IMR-90 (cell line): ENCODE measurements around the gene PDYN. TPM values are rescaled to one million over a fixed set of nuclear protein-coding genes. Genes with fewer than 3 reads are reported as not detected.

Experiments
- ATAC-seq: fragments of 200-7000 bp; cut with Tn5 transposase; 2 replicates; pipeline ENCODE4 v1.9.1; 2020; ENCODE audit warnings: low read depth, mild to moderate bottlenecking, moderate library complexity
- BruUV-seq: library from RNA; stranded (reverse); fragments of 400-500 nt; replicated peaks from 2 replicates; lab custom pipeline; 2021; lab: Mats Ljungman, UMichigan
- CTCF ChIA-PET: fragments of 300-600 bp; formaldehyde crosslinking; extraction: SDS; loops from one replicate; lab custom pipeline; 2021; ENCODE audit warnings: antibody characterized with exemption; lab: Yijun Ruan, JAX
- POLR2A ChIA-PET: fragments of 300-600 bp; sonication (Branson Sonifier 250); formaldehyde crosslinking; loops from one replicate; lab custom pipeline; 2022; ENCODE audit warnings: antibody characterized with exemption; ENCODE audit not compliant: unreplicated experiment; lab: Charles Lee
- DNase-seq: peaks from one replicate; pipeline ENCODE4 v3.0.0; 2013
- H2AFZ ChIP-seq: replicated peaks from 2 replicates; pipeline ENCODE3; 2013; ENCODE audit warnings: low read length, mild to moderate bottlenecking; ENCODE audit not compliant: poor library complexity
- H2AK5ac ChIP-seq: 2 replicates; pipeline ENCODE4 v1.6.1; 2013; ENCODE audit warnings: low read depth, low read length, inconsistent platforms
- H2AK9ac ChIP-seq: replicated peaks from 2 replicates; pipeline ENCODE3; 2013; ENCODE audit warnings: mild to moderate bottlenecking, low read depth, low read length, moderate library complexity; ENCODE audit not compliant: poor library complexity
- H2BK120ac ChIP-seq: 2 replicates; pipeline ENCODE4 v1.6.1; 2013; ENCODE audit warnings: low read depth, low read length, inconsistent platforms
- H2BK15ac ChIP-seq: 3 replicates; pipeline ENCODE4 v1.6.1; 2013; ENCODE audit warnings: low read depth, low read length, inconsistent platforms
- H2BK20ac ChIP-seq: 2 replicates; pipeline ENCODE4 v1.6.1; 2013; ENCODE audit warnings: low read depth, mild to moderate bottlenecking, inconsistent platforms, low read length, moderate library complexity
- H2BK5ac ChIP-seq: 2 replicates; pipeline ENCODE4 v1.6.1; 2013; ENCODE audit warnings: mild to moderate bottlenecking, low read depth, low read length, inconsistent platforms; ENCODE audit not compliant: poor library complexity, severe bottlenecking
- H3K14ac ChIP-seq: replicated peaks from 2 replicates; pipeline ENCODE4 v1.6.1; 2013; ENCODE audit warnings: low read depth, low read length, inconsistent platforms
- H3K18ac ChIP-seq: 2 replicates; pipeline ENCODE4 v1.6.1; 2013; ENCODE audit warnings: low read depth, low read length, control low read depth
- H3K23ac ChIP-seq: 2 replicates; pipeline ENCODE4 v1.6.1; 2013; ENCODE audit warnings: low read depth, low read length, inconsistent platforms
- H3K27ac ChIP-seq: 2 replicates; pipeline ENCODE4 v1.5.1; 2013; ENCODE audit warnings: mild to moderate bottlenecking, control low read depth, low read length; ENCODE audit not compliant: insufficient read depth
- H3K27me3 ChIP-seq: 2 replicates; pipeline ENCODE4 v1.6.1; 2013; ENCODE audit warnings: low read length; ENCODE audit not compliant: control insufficient read depth, insufficient read depth
- H3K36me3 ChIP-seq: 2 replicates; pipeline ENCODE4 v1.6.1; 2013; ENCODE audit warnings: low read length, mixed read lengths; ENCODE audit not compliant: control insufficient read depth, insufficient read depth
- H3K4ac ChIP-seq: 2 replicates; pipeline ENCODE4 v1.6.1; 2013; ENCODE audit warnings: low read depth, low read length, inconsistent platforms
- H3K4me1 ChIP-seq: 2 replicates; pipeline ENCODE4 v1.6.1; 2013; ENCODE audit warnings: low read length, mixed read lengths; ENCODE audit not compliant: control insufficient read depth, insufficient read depth
- H3K4me2 ChIP-seq: 2 replicates; pipeline ENCODE4 v1.6.1; 2013; ENCODE audit warnings: low read depth, mild to moderate bottlenecking, control low read depth, low read length, moderate library complexity
- H3K4me3 ChIP-seq: 2 replicates; pipeline ENCODE4 v1.5.1; 2013; ENCODE audit warnings: low read depth, mild to moderate bottlenecking, control low read depth, low read length, moderate library complexity; ENCODE audit not compliant: insufficient read depth
- H3K56ac ChIP-seq: 2 replicates; pipeline ENCODE4 v1.6.1; 2013; ENCODE audit warnings: low read length, inconsistent platforms; ENCODE audit not compliant: insufficient read depth; ENCODE audit errors: extremely low read depth
- H3K79me1 ChIP-seq, 2 experiments: 2 replicates each; pipeline ENCODE4 v1.6.1; 2013; ENCODE audit warnings: low read length in 2 of 2, inconsistent platforms in 1 of 2, low read depth in 1 of 2
- H3K9ac ChIP-seq: 2 replicates; pipeline ENCODE4 v1.6.1; 2013; ENCODE audit warnings: low read depth, low read length, control low read depth
- H3K9me1 ChIP-seq: 2 replicates; pipeline ENCODE4 v1.6.1; 2013; ENCODE audit warnings: low read length, inconsistent platforms; ENCODE audit not compliant: insufficient read depth
- H3K9me3 ChIP-seq: 2 replicates; pipeline ENCODE4 v1.6.1; 2013; ENCODE audit warnings: low read length; ENCODE audit not compliant: control insufficient read depth, insufficient read depth
- H4K20me1 ChIP-seq: 2 replicates; pipeline ENCODE4 v1.6.1; 2013; ENCODE audit warnings: low read length, inconsistent platforms; ENCODE audit not compliant: insufficient read depth
- H4K5ac ChIP-seq: 2 replicates; pipeline ENCODE4 v1.6.1; 2013; ENCODE audit warnings: mild to moderate bottlenecking, low read depth, low read length, control low read depth
- H4K8ac ChIP-seq, 2 experiments: 2 replicates each; pipeline ENCODE4 v1.6.1; 2013; ENCODE audit warnings: low read depth in 2 of 2, low read length in 2 of 2, control low read depth in 1 of 2, inconsistent platforms in 1 of 2
- H4K91ac ChIP-seq: 2 replicates; pipeline ENCODE4 v1.6.1; 2013; ENCODE audit warnings: low read depth, low read length, inconsistent platforms; ENCODE audit not compliant: insufficient read depth
- SMC3 ChIP-seq: fragments of 150-350 bp; IDR thresholded peaks from 2 replicates; pipeline ENCODE4 v1.6.1; 2016; ENCODE audit warnings: low read depth, mild to moderate bottlenecking, antibody characterized with exemption, low read length, moderate library complexity
- WGBS, 2 experiments: methylation state at CpG; one replicate each; pipeline versions ENCODE4 v1.1.5 to v1.1.7; 2013; ENCODE audit warnings: missing lambda C conversion rate in 2 of 2; ENCODE audit not compliant: insufficient read length in 1 of 2; ENCODE audit errors: extremely low coverage in 2 of 2; 5-methylcytosine and 5-hydroxymethylcytosine counted together
- dilution Hi-C: fragments of 300-500 bp; cut with HindIII; formaldehyde crosslinking; loops from one replicate; pipeline ENCODE4 v1.14.3; 2018; ENCODE audit warnings: low sequenced_read_pairs; ENCODE audit not compliant: unreplicated experiment
- in situ Hi-C: fragments of 300-500 bp; cut with MboI; formaldehyde crosslinking; loops from 3 replicates; pipeline ENCODE4 v1.14.3; 2019; ENCODE audit warnings: low sequenced_read_pairs, inconsistent platforms, mixed read lengths
- intact Hi-C: fragments of 100-400 bp; cut with micrococcal nuclease; formaldehyde crosslinking; loops from 2 replicates; pipeline ENCODE4 v1.10.0; 2022
- polyA plus RNA-seq, 3 experiments: library from polyadenylated mRNA; depleted of rRNA; stranded (reverse); fragments of >200 nt; gene quantifications; 2 replicates each; pipeline ENCODE4 v1.2.3, GENCODE V29; 2012; ENCODE audit warnings: low replicate concordance in 1 of 3
- total RNA-seq: library from RNA; depleted of rRNA; stranded (reverse); fragments of >200 nt; gene quantifications from 2 replicates; pipeline ENCODE4 v1.2.3, GENCODE V29; 2012
- TF ChIP-seq, protein P1 (sequence below): conservative IDR thresholded peaks from 2 replicates; pipeline ENCODE4 v1.5.1; 2012; ENCODE audit warnings: mild to moderate bottlenecking, low read depth, low read length, improper control_type of control experiment

PDYN gene
- total and polyA plus RNA-seq, 2 of the 4 experiments (the other 2 are of a cell fraction) = not detected

DNA sequence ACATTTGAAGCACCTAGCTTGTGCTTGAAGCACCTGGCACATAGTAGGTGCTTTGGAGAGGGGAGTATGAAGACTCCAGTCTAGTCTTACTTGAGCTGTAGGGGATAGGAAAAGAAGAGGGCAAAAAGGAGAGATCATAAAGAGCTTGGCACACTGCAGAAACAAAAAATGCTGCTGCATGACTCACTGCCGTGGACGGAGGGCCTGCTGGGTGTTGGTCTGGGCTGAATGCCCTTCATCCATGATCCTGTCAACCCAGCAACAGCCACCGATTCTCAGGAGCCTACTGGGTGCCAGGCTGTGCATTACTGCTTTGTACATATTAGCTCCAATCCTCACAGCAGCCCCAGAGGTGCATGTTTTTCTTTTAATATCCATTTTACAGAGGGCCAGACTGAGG, 6.0 kb downstream of the PDYN start:
- H4K5ac ChIP-seq = no peak overlapping the region
- POLR2A ChIA-PET = no interaction called here

More for the DNA sequence above, 6.0 kb downstream of the PDYN start:
- intact Hi-C loops (no loop called here), dilution Hi-C loops (no loop called here), in situ Hi-C loops (no loop called here)
- H4K20me1 ChIP-seq = no peaks in the 10 kb centered on the region
- ATAC-seq (no peak; the same call in 1 of the 2 replicates), DNase-seq (no peak)
- H4K91ac ChIP-seq = no peak overlapping the region
- H3K36me3 ChIP-seq = no peaks in the 10 kb centered on the region
- no peaks in the 10 kb centered on the region for H3K4me1 ChIP-seq
- H3K4me3 ChIP-seq = no peak overlapping the region
- no peak overlapping the region for H4K8ac ChIP-seq
- no peaks in the 10 kb centered on the region for H3K79me1 ChIP-seq
- BruUV-seq = no TSS peak
- H3K56ac ChIP-seq = no peak overlapping the region
- H3K14ac ChIP-seq = no peak overlapping the region
- no peak overlapping the region for H3K23ac ChIP-seq
- H3K18ac ChIP-seq = no peak overlapping the region
- no peak overlapping the region for H3K4me2 ChIP-seq
- no peak overlapping the region for H2AK5ac ChIP-seq
- H3K27ac ChIP-seq = no peak overlapping the region
- TF ChIP-seq SMC3 = no peak
- TF ChIP-seq, protein P1, sequence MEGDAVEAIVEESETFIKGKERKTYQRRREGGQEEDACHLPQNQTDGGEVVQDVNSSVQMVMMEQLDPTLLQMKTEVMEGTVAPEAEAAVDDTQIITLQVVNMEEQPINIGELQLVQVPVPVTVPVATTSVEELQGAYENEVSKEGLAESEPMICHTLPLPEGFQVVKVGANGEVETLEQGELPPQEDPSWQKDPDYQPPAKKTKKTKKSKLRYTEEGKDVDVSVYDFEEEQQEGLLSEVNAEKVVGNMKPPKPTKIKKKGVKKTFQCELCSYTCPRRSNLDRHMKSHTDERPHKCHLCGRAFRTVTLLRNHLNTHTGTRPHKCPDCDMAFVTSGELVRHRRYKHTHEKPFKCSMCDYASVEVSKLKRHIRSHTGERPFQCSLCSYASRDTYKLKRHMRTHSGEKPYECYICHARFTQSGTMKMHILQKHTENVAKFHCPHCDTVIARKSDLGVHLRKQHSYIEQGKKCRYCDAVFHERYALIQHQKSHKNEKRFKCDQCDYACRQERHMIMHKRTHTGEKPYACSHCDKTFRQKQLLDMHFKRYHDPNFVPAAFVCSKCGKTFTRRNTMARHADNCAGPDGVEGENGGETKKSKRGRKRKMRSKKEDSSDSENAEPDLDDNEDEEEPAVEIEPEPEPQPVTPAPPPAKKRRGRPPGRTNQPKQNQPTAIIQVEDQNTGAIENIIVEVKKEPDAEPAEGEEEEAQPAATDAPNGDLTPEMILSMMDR = no peak
- no peaks in the 10 kb centered on the region for H3K9me3 ChIP-seq
- no peak overlapping the region for H2AK9ac ChIP-seq
- CTCF ChIA-PET = no interaction called here
- H3K4ac ChIP-seq = no peak overlapping the region
- H3K9me1 ChIP-seq = no peaks in the 10 kb centered on the region
- H2BK15ac ChIP-seq = no peak overlapping the region
- H2BK5ac ChIP-seq = no peak overlapping the region
- no peak overlapping the region for H2AFZ ChIP-seq
- no CpG with 5 or more reads among the region's 3 CpGs for WGBS, 2 experiments
- H2BK120ac ChIP-seq = no peak overlapping the region
- H3K9ac ChIP-seq = no peak overlapping the region
- no peak overlapping the region for H2BK20ac ChIP-seq
- peaks cover 30% of the 10 kb centered on the region for H3K27me3 ChIP-seq
